GM19238 (cell line): ENCODE results near the gene LHFPL2.
A peak's percentile ranks its signal among the peaks of the same experiment; 100 is the strongest.

Source experiments
- DNase-seq: peaks from one replicate; pipeline ENCODE4 v3.0.0; 2011; ENCODE audit warnings: low spot score; ENCODE audit not compliant: insufficient read length

Gene LHFPL2

DNA sequence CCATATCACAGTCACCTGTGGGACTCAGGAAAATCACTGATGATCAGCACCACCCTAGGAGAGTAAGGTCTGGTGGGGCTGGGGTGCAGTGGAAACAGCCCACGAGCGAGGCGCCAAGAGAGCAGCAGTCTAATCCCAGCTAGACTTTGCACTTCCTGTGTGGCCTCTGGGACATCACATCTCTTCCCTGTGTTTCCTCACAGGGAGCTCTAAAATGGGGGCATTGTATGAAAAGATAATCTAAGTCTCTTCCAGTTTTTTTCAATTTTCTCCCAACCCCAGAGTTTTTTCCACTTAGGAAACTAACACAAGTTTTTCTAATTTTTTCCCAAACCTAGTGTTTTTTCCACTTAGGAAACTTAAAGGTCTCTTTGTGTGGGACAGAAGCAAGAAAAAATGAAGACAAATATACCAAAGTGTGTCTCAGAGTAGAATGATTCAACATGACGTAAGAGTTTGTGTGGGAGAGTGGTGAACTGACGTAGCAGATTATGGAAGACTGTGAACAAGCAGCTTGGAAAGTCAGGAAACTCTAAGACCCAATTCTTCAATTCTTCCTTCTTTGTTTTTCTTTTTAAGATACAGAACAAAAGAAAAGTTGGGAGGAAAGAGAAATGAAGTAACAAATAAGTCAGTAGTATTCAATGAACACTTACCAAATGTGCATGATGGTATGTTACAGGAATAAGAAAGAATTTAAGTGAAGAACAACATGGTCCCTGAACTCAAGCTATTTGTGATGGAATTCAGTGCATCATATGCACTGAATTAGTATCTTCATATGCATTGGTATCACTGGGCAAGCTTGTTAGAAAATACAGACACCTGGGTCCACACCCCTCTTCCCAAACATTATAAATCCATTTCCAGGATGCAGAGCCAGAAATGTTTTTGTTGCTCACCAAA is 51.3 kb downstream of the LHFPL2 start:
- DNase-seq, result no peak

DNA sequence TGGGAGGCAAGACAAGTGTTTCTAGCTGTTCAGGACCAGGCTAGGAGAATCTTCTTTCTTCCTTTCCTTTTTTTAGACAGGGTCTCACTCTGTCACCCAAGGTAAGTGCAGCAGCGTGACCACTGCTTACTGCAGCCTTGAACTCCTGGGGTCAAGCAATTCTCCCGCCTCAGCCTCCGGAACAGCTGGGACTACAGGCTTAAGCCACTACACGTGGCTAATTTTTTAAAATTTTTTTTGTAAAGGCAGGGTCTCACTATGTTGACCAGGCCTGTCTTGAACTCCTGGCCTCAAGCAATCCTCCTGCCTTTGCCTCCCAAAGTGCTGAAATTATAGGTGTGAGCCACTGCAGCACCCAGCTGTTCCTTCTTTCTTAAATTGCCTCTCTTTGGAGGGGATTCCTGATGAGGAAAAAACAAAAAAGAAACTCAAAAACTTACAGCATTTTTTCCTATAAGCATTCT is 53.1 kb downstream of the LHFPL2 start:
- DNase-seq, result no peak

DNA sequence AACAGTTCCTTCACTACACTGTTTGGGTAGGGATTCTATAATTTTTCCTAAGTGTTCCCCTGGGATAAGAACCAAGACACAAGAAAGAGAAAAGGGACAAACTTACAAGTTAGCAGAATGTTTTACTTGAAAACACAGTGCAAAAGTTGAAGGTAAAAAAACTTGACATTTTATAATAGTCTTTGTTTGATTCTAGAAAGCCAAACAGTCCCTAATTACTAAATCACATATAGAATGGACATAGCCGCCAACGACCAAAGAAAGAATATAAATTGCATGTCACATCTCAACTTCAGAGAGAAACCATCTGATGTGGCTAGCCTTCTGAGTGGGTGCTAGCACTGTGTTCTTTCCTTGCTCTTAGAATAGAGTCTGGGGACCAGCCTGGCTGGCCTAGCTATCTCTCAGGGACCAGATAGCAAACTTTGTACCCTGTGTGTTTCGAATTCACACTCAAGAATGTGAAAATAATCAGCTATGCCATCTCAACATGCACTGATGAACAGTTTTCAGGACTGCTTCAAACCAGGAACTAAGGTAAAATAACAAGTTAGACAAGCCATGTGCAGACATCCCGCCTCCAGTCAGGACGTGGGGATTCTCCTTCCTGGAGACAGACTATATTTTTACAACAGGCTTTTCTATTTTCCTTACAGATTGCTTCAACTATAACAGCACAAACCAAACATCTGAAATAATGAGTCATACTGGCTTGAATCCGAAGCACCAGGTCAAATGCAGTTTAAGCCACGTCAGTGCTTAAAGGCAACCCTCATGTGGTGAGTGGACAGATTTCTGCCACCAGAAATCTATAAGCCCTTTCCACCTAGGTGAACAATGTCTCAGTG is 53.7 kb downstream of the LHFPL2 start:
- DNase-seq, result no peak

- DNase-seq, result no peak
Measured at GRCh38 chr5:78594021-78594420, 54.6 kb downstream of the LHFPL2 start.

GRCh38 chr5:78593465-78593864 is 55.1 kb downstream of the LHFPL2 start:
- no peak for DNase-seq

DNA sequence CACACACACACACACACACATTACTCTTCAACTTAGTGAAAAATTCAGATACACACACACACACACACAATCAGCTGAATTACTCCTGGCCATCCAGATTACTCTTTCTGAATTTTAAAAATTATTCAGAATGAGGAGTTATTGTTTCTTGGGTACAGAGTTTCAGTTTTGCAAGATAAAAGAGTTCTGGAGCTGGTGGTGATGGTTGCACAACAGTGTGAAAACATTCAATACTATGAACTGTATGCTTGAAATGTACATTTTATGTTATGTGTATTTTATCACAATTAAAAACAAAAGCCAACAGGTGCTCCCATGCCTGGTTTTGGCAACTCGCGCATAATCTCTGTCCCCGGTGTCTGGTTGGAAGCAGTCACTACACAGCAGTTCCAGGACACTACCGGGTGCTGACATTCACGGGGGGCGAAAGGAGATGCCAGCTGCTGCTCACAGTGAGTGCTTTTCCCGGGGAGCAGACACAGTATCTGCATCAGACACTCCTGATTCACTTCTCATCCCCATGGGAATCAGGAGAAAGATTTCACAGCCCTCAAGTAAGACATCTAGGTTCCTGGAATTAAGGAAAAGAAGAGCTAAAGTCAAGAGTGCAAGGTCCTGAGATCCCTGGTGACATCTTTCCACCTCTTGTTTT is 55.7 kb downstream of the LHFPL2 start:
- no peak for DNase-seq

GRCh38 chr5:78591972-78592700 is 56.4 kb downstream of the LHFPL2 start:
- peak; percentile 27 for DNase-seq

- DNase-seq, result no peak
Measured at GRCh38 chr5:78591138-78591612, 57.4 kb downstream of the LHFPL2 start.

DNA sequence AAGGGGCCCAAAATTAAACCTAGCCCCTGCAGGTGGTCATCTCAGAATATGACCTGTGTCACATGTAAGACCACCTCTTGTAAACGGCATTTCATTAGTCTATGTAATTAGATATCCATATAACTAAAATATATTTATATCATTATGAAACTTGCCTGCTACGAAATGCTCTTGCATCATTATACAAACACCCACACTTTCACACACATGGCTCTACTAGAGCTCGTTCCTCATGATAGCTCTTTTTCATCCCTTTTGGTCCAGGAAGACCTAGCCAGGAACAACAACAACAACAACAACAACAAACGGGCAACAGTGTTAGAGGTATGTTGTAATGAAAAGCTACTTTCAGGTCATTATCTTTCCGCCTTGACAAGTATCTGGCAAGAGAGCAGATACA is 58.6 kb downstream of the LHFPL2 start:
- no peak for DNase-seq

- DNase-seq, result no peak
Measured at GRCh38 chr5:78588507-78588906, 60.1 kb downstream of the LHFPL2 start.

DNA sequence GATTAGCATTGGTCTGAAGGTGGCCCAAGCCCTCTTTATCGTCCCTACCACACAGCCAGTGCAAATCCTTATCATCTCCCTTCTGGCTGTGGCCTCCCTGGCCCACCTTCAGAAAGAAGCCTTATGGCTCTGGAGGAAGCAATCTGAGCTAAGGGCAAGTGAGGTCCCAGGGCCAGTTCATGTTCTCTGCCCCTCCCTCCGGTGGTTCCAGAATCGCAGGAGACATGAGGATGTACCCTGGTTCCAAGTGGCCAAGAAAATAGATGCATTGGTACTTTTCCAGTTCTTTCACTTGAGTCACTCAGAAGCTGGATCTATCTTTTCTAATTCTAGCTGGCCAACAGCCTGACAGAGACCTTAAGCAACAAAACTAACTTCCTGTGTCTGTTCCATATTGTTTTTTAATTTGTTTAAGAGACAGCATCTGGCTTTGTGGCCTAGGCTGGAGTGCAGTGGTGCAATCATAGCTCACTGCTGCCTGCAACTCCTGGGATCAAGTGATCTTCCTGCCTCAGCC is 60.7 kb downstream of the LHFPL2 start:
- no peak for DNase-seq

GRCh38 chr5:78587081-78587774 is 61.3 kb downstream of the LHFPL2 start:
- no peak for DNase-seq

DNA sequence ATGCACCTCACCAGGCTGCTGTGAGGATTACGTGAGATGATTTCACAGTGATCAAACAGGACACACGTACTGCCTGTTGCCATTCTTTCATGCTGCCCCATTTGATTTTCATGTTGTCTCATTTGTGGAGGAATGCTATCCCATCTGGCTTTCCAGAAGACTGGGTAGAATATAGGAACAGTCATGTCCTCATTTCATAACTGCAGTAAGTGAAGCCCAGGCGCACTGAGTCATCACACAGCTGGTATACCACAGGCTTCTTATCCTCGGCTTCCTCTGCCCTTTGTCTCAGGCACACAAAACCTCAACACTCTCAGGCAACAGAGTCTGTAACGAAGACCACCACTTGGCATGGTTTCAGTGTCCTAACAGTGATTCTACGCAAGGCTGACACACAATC is 62.3 kb downstream of the LHFPL2 start:
- no peak for DNase-seq

GRCh38 chr5:78578015-78578414 is 70.6 kb downstream of the LHFPL2 start:
- DNase-seq, result no peak

- no peak for DNase-seq
Measured at GRCh38 chr5:78577071-78577807, 71.3 kb downstream of the LHFPL2 start.

GRCh38 chr5:78576376-78576775 is 72.2 kb downstream of the LHFPL2 start:
- no peak for DNase-seq

- DNase-seq, result no peak
Measured at GRCh38 chr5:78574731-78575161, 73.8 kb downstream of the LHFPL2 start.

- no peak for DNase-seq
Measured at GRCh38 chr5:78574131-78574673, 74.4 kb downstream of the LHFPL2 start.

DNA sequence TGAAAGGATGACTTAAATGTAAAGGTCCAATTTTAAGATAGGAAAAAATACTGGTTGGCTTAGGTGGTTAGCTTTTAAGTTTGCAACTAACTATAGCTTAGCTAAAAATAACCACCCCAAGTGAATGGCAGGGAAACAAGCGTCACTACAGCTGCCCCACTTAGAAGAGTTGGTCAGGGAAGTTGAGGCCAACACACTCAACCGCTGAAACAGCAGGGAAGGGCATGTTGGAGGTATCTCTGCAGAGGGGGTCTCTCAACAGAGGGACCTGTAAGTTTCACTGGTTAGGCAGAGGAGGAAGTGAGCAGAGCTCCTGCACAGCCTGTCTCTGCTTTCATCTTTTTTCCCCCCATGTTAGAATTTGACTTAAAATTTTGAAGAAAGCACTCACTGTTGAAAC is 75.3 kb downstream of the LHFPL2 start:
- no peak for DNase-seq
